Liver (tissue), 9 donors: ENCODE measurements around the gene C2CD2. TPM values are rescaled to one million over a fixed set of nuclear protein-coding genes. Genes with fewer than 3 reads are reported as not detected.

Source experiments
- DNase-seq: peaks from one replicate; pipeline ENCODE4 v3.0.0-alpha.2; 2017; ENCODE audit warnings: low spot score
- H3K27ac ChIP-seq, 2 donors: one replicate each; pipeline ENCODE4 v1.7.0; 2013; ENCODE audit warnings: inconsistent platforms in 2 of 2, low read length in 2 of 2, control low read depth in 1 of 2, low read depth in 1 of 2, mild to moderate bottlenecking in 1 of 2
- H3K27me3 ChIP-seq, 4 donors: one replicate each; pipeline versions ENCODE4 v1.6.1 to v1.7.0; 2013; ENCODE audit warnings: low read length in 3 of 4, inconsistent platforms in 1 of 4, mild to moderate bottlenecking in 1 of 4, moderate library complexity in 1 of 4; ENCODE audit not compliant: control insufficient read depth in 4 of 4, insufficient read depth in 4 of 4
- H3K36me3 ChIP-seq, 4 donors: one replicate each; pipeline versions ENCODE4 v1.6.1 to v1.7.0; 2013; ENCODE audit warnings: low read length in 3 of 4, mild to moderate bottlenecking in 3 of 4, low read depth in 1 of 4, moderate library complexity in 1 of 4; ENCODE audit not compliant: control insufficient read depth in 4 of 4, insufficient read depth in 3 of 4
- H3K4me1 ChIP-seq, 4 donors: one replicate each; pipeline versions ENCODE4 v1.6.1 to v1.7.0; 2013; ENCODE audit warnings: low read length in 3 of 4, mild to moderate bottlenecking in 3 of 4, moderate library complexity in 1 of 4; ENCODE audit not compliant: control insufficient read depth in 4 of 4, insufficient read depth in 4 of 4
- H3K4me3 ChIP-seq, 3 donors: one replicate each; pipeline versions ENCODE4 v1.6.1 to v1.7.0; 2013; ENCODE audit warnings: low read length in 3 of 3, control low read depth in 1 of 3, low read depth in 1 of 3, mild to moderate bottlenecking in 1 of 3
- H3K9ac ChIP-seq, 2 donors: one replicate each; pipeline ENCODE4 v1.7.0; 2013; ENCODE audit warnings: low read length in 2 of 2, mild to moderate bottlenecking in 2 of 2, moderate library complexity in 2 of 2, control low read depth in 1 of 2, low read depth in 1 of 2
- H3K9me3 ChIP-seq, 4 donors: one replicate each; pipeline versions ENCODE4 v1.6.1 to v1.7.0; 2013; ENCODE audit warnings: low read length in 3 of 4; ENCODE audit not compliant: control insufficient read depth in 4 of 4
- EGR1 ChIP-seq, 2 donors: IDR thresholded peaks; 2 replicates each; pipeline ENCODE4 v1.6.1; 2016 to 2018; ENCODE audit warnings: antibody characterized with exemption in 2 of 2, low read depth in 2 of 2
- FOXA1 ChIP-seq: IDR thresholded peaks from 2 replicates; pipeline ENCODE4 v1.6.1; 2016; ENCODE audit warnings: antibody characterized with exemption
- GABPA ChIP-seq, 2 donors: IDR thresholded peaks in 1 of 2; conservative IDR thresholded peaks in 1 of 2; 2 replicates each; pipeline ENCODE4 v1.6.1; 2016; ENCODE audit warnings: antibody characterized with exemption in 2 of 2, mild to moderate bottlenecking in 1 of 2, moderate library complexity in 1 of 2
- HNF4A ChIP-seq, 2 donors: conservative IDR thresholded peaks; 2 replicates each; pipeline ENCODE4 v1.6.1; 2016; ENCODE audit warnings: antibody characterized with exemption in 2 of 2, mild to moderate bottlenecking in 2 of 2
- HNF4G ChIP-seq: IDR thresholded peaks from 2 replicates; pipeline ENCODE4 v1.6.1; 2016; ENCODE audit warnings: antibody characterized with exemption
- JUND ChIP-seq, 2 donors: IDR thresholded peaks; 2 replicates each; pipeline ENCODE4 v1.6.1; 2016; ENCODE audit warnings: antibody characterized with exemption in 2 of 2
- NR2F2 ChIP-seq: IDR thresholded peaks from 2 replicates; pipeline ENCODE4 v1.6.1; 2016; ENCODE audit warnings: antibody characterized with exemption
- RAD21 ChIP-seq, 2 donors: IDR thresholded peaks; 2 replicates each; pipeline ENCODE4 v1.6.1; 2016; ENCODE audit warnings: antibody characterized with exemption in 2 of 2, mild to moderate bottlenecking in 2 of 2
- REST ChIP-seq: IDR thresholded peaks from 2 replicates; pipeline ENCODE4 v1.6.1; 2016; ENCODE audit warnings: antibody characterized with exemption, mild to moderate bottlenecking
- RXRA ChIP-seq, 2 donors: IDR thresholded peaks; 2 replicates each; pipeline ENCODE4 v1.6.1; 2017 to 2018; ENCODE audit warnings: antibody characterized with exemption in 2 of 2, mild to moderate bottlenecking in 1 of 2
- SP1 ChIP-seq: IDR thresholded peaks from 2 replicates; pipeline ENCODE4 v1.6.1; 2018; ENCODE audit warnings: antibody characterized with exemption, mild to moderate bottlenecking
- TAF1 ChIP-seq: conservative IDR thresholded peaks from 2 replicates; pipeline ENCODE4 v1.6.1; 2016; ENCODE audit warnings: antibody characterized with exemption, mild to moderate bottlenecking
- YY1 ChIP-seq: IDR thresholded peaks from 2 replicates; pipeline ENCODE4 v1.6.1; 2016; ENCODE audit warnings: antibody characterized with exemption, mild to moderate bottlenecking
- WGBS: extraction: QIAGEN DNeasy Blood & Tissue Kit; methylation state at CpG from one replicate; pipeline ENCODE4 v1.1.7; 2013; 5-methylcytosine and 5-hydroxymethylcytosine counted together
- polyA plus RNA-seq, 2 donors: library from polyadenylated mRNA; stranded (reverse) in 1 of 2; unstranded in 1 of 2; fragments of 200-250 nt in 1 of 2; fragments of >200 nt in 1 of 2; fragmentation: Nextera tagmentation in 1 of 2; extraction: Ambion mirVana in 1 of 2; gene quantifications; one replicate each; pipeline versions ENCODE4 v1.2.1 to v1.2.3, GENCODE V29; 2013 to 2015
- total RNA-seq, 2 donors: library from RNA; depleted of rRNA; stranded (reverse); fragments of >200 nt; gene quantifications; one replicate each; pipeline ENCODE4 v1.2.3, GENCODE V29; 2014
- TF ChIP-seq, protein P1 (sequence below): IDR thresholded peaks from 2 replicates; pipeline ENCODE4 v1.6.1; 2016; ENCODE audit warnings: antibody characterized with exemption
- TF ChIP-seq, protein P2 (sequence below): IDR thresholded peaks from 2 replicates; pipeline ENCODE4 v1.6.1; 2016; ENCODE audit warnings: antibody characterized with exemption
- donor health status: healthy.
- donor health status: healthy.
- donor health status: healthy.
- donor health status: healthy.
- donor health status: healthy.

C2CD2 gene
- total and polyA plus RNA-seq, 4 donors, result 2.9 to 17.9 (median 6.0) TPM

GRCh38 chr21:41846536-41846935, 107.3 kb downstream of the C2CD2 start (continued):
- no peak for TF ChIP-seq REST
- TF ChIP-seq RAD21 (IDR thresholded peaks at IDR 0.05), result no peak
- TF ChIP-seq TAF1, result no peak
- TF ChIP-seq, protein P1, sequence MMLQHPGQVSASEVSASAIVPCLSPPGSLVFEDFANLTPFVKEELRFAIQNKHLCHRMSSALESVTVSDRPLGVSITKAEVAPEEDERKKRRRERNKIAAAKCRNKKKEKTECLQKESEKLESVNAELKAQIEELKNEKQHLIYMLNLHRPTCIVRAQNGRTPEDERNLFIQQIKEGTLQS, result no peak
- TF ChIP-seq FOXA1, result no peak
- TF ChIP-seq YY1, result no peak
- TF ChIP-seq EGR1 (IDR thresholded peaks at IDR 0.05; ENCODE audit: low read depth in 2 of 2), result no peak
- TF ChIP-seq HNF4A (conservative IDR thresholded peaks at IDR 0.05), result no peak
- TF ChIP-seq HNF4G, result no peak

DNA sequence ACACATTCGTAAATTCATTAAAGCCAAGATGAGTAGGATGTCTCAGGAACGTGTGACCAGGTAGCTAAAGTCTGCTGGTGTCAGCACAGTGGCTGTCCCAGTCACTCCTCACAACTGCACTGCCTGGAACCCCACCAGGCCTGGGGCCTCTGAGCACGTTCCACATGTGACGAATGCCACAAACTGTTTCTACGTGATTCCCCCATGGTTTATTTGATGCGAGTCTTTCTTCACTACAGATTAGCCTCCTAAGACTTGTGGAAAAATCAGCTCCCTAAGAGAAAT, 107.8 kb downstream of the C2CD2 start:
- Histone ChIP-seq H3K4me1 (no peaks in the 10 kb centered on the region), H3K9ac (no peak overlapping the region), H3K27me3 (no peaks in the 10 kb centered on the region), H3K36me3 (no peaks in the 10 kb centered on the region), H3K9me3 (peaks cover 0 to 2% (median under 1%) of the 10 kb centered on the region in 4 donors), H3K4me3 (no peak overlapping the region), H3K27ac (no peak overlapping the region)
- TF ChIP-seq YY1 (no peak), NR2F2 (no peak), REST (no peak)
- TF ChIP-seq, protein P1, result no peak
- no peak for DNase-seq
- 88% methylated on average over 6 of the region's 6 CpGs for WGBS

GRCh38 chr21:41845310-41846032, 108.3 kb downstream of the C2CD2 start:
- TF ChIP-seq, protein P1, result no peak
- TF ChIP-seq RAD21 (IDR thresholded peaks at IDR 0.05) (no peak), JUND (IDR thresholded peaks at IDR 0.05) (no peak), HNF4A (conservative IDR thresholded peaks at IDR 0.05) (no peak), RXRA (IDR thresholded peaks at IDR 0.05) (no peak), TAF1 (no peak), GABPA (IDR thresholded peaks at IDR 0.05 in 1 of 2, conservative IDR thresholded peaks at IDR 0.05 in 1 of 2) (no peak), SP1 (no peak)
- TF ChIP-seq, protein P2, sequence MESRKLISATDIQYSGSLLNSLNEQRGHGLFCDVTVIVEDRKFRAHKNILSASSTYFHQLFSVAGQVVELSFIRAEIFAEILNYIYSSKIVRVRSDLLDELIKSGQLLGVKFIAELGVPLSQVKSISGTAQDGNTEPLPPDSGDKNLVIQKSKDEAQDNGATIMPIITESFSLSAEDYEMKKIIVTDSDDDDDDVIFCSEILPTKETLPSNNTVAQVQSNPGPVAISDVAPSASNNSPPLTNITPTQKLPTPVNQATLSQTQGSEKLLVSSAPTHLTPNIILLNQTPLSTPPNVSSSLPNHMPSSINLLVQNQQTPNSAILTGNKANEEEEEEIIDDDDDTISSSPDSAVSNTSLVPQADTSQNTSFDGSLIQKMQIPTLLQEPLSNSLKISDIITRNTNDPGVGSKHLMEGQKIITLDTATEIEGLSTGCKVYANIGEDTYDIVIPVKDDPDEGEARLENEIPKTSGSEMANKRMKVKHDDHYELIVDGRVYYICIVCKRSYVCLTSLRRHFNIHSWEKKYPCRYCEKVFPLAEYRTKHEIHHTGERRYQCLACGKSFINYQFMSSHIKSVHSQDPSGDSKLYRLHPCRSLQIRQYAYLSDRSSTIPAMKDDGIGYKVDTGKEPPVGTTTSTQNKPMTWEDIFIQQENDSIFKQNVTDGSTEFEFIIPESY, result no peak
- Histone ChIP-seq H3K9ac (no peak overlapping the region), H3K4me1 (no peaks in the 10 kb centered on the region), H3K27me3 (no peaks in the 10 kb centered on the region), H3K36me3 (no peaks in the 10 kb centered on the region), H3K27ac (no peak overlapping the region), H3K9me3 (peaks cover 0 to 5% (median 1%) of the 10 kb centered on the region in 4 donors), H3K4me3 (no peak overlapping the region)
- 94% methylated on average over 21 of the region's 21 CpGs for WGBS
- DNase-seq, result no peak
